NK-92 (cell line): ENCODE data around the gene MSANTD1.

ENCODE experiments used
- DNase-seq: peaks from one replicate; lab custom pipeline; 2025; ENCODE audit not compliant: unreplicated experiment; lab: John Stamatoyannopoulos, UW

Gene MSANTD1

GRCh38 chr4:3232001-3232400 lies 17.0 kb upstream of the MSANTD1 start:
- DNase-seq = no peak

GRCh38 chr4:3232871-3233271 lies 16.1 kb upstream of the MSANTD1 start:
- no peak for DNase-seq

- no peak for DNase-seq
Observed at GRCh38 chr4:3233391-3234071, 15.4 kb upstream of the MSANTD1 start.

DNA sequence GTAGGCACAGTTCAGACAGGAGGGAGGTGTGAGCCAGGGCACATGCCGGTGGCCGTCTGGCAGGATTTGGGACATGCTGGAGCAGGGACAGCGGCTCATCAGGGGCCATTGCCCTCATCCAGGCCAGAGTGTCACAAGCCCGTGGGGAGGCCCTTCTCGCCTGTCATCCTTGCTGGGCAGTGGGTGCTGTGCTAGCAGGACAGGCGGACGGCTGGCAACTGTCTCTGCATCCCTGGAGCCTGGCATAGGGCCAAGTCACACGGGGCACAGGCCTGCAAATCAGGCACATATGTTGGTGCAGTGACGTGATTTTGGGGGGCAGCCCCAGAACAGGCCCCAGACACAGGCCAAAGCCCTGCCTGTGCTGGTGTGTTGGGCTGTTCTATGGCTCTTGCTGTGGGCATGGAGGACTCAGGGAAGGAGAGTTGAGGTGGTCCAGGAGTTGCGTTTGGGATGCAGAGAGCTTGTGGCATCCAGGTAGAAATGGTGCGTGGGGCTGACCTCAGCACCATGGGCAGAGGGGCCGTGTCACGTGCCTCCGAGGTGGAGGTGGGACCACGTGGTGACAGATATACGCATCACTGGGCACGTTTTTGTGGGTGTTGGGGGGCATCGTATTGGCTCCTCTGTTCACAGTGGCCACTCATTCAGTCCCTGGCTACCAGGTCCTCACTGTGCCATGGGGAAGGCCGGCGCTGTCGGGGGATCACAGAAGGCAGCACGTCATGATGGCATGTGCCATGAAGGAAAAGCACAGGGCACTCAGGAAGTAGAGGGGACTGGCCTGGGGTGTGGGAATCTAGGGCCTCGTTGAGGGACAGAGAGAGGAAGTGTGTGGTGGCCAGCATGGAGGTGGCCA lies 14.6 kb upstream of the MSANTD1 start:
- DNase-seq = no peak

GRCh38 chr4:3235030-3235345 lies 14.0 kb upstream of the MSANTD1 start:
- DNase-seq = no peak

DNA sequence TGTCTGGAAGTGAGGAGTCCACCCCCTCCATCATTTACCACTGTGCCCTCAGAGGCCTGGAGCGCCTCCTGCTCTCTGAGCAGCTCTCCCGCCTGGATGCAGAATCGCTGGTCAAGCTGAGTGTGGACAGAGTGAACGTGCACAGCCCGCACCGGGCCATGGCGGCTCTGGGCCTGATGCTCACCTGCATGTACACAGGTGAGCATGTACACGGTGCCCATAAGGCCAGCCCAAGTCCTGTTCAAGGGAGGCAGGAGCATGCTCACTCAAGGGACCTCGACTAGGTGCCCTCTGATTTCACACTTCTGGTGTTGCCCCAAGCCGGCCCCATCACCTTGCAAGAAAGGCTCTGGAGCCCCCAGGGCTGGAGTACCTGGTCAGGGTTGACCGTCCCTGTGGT lies 13.4 kb upstream of the MSANTD1 start:
- no peak for DNase-seq

GRCh38 chr4:3236326-3236878 lies 12.6 kb upstream of the MSANTD1 start:
- DNase-seq = no peak

DNA sequence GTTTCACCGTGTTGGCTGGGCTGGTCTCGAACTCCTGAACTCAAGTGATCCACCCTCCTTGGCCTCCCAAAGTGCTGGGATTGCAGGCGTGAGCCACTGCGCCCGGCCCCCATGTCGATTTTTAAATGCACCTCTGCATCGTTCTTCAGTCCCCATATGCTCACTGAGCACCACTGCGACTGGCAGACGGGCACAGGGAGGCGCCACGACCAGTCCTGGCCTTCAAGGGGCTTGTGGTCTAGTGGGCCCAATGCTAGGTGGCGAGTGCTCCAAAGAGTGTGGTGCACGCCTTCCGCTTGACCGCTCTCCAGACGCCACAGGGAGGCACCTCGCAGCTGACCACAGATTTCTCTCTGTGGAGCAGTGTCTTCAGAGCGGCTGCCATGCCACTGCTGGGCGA lies 11.7 kb upstream of the MSANTD1 start:
- no peak for DNase-seq

DNA sequence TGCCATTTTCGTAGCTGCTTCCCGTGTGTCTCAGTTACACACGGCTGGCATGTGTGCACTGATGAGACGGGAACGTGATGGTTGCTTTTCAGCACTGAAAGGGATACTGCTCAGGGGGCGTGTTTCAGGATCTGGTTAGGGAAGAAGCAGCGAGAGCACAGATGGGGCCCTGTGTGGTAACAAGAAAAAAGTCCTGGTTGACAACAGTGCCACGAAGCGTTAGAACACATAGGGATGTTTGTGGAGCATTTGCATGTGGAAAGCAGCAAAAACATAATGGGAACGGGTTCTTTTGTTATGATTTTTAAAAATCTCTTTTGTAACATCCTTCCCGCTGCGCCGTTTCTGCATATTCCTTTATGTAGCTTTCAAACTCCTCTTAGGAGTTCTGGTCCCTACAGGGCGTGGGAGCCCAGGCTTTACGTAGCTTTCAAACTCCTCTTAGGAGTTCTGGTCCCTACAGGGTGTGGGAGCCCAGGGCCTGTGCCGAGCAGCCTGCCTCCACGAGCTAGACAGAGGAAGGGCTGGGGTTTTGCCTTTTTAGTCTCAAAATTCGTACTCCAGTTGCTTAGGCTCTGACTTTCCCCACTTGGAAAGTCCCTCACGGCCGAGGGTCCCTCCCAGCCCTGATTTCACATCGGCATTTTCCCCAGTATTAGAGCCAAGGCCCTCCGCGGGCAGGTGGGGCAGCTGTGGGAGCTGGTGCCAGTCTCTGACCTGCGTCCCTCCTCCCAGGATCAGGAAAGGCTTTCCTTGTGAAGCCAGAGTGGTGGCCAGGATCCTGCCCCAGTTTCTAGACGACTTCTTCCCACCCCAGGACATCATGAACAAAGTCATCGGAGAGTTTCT lies 11.0 kb upstream of the MSANTD1 start:
- DNase-seq = no peak

DNA sequence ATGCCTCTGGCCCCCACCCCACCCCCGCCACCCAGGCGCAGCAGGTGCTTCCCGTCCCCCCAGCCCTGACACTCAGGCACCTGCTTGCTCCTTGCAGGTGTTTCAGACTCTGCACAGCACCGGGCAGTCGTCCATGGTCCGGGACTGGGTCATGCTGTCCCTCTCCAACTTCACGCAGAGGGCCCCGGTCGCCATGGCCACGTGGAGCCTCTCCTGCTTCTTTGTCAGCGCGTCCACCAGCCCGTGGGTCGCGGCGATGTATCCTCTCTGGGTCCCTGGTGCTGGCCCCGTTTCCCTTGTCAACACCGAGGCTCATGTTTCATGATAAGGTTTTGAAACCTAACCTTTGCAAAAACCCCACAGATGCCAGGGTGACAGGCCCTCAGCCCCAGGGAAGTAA lies 10.2 kb upstream of the MSANTD1 start:
- DNase-seq = no peak

- no peak for DNase-seq
Observed at GRCh38 chr4:3239303-3239702, 9.7 kb upstream of the MSANTD1 start.

GRCh38 chr4:3239998-3240920 lies 8.7 kb upstream of the MSANTD1 start:
- no peak for DNase-seq

- DNase-seq = no peak
Observed at GRCh38 chr4:3240936-3241522, 7.9 kb upstream of the MSANTD1 start.

- DNase-seq = no peak
Observed at GRCh38 chr4:3241898-3242524, 6.9 kb upstream of the MSANTD1 start.

DNA sequence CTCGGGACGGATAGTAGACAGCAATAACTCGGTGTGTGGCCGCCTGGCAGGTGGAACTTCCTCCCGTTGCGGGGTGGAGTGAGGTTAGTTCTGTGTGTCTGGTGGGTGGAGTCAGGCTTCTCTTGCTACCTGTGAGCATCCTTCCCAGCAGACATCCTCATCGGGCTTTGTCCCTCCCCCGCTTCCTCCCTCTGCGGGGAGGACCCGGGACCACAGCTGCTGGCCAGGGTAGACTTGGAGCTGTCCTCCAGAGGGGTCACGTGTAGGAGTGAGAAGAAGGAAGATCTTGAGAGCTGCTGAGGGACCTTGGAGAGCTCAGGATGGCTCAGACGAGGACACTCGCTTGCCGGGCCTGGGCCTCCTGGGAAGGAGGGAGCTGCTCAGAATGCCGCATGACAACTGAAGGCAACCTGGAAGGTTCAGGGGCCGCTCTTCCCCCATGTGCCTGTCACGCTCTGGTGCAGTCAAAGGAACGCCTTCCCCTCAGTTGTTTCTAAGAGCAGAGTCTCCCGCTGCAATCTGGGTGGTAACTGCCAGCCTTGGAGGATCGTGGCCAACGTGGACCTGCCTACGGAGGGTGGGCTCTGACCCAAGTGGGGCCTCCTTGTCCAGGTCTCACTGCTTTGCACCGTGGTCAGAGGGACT lies 5.7 kb upstream of the MSANTD1 start:
- no peak for DNase-seq

DNA sequence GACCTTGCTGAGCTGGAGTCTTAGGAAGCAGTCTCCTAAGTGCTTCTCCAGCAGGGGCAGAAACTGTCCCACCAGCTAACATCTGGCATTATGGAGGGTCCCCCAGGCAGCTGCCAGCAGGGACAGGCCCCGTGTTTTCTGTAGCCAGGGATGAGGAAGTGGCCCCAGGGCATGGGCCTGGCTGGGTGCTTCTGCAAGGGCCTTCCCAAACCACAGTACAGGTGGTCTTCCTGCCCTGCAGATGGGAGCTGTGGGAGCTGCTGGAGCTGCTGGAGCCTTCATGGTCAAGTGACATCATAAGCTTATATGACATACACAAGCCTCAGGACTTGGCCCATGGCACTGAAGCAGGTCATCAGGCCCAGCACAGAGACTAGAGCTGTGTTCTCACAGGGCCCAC lies 5.0 kb upstream of the MSANTD1 start:
- DNase-seq = no peak

GRCh38 chr4:3244747-3245146 lies 4.2 kb upstream of the MSANTD1 start:
- no peak for DNase-seq

GRCh38 chr4:3245676-3246075 lies 3.3 kb upstream of the MSANTD1 start:
- no peak for DNase-seq
